ENCODE data around the gene BCL11B. TPM values are rescaled to one million over a fixed set of nuclear protein-coding genes. Genes with fewer than 3 reads are reported as not detected.

Gene BCL11B
- polyA plus RNA-seq, 1 donor: 1.4 TPM

- DNase-seq: no peak
Observed at GRCh38 chr14:99267381-99267780, 4.6 kb downstream of the BCL11B start.

GRCh38 chr14:99266181-99267178 is 5.5 kb downstream of the BCL11B start:
- peak; percentile 84 for DNase-seq

GRCh38 chr14:99265571-99265970 is 6.4 kb downstream of the BCL11B start:
- DNase-seq: no peak

- no peak for DNase-seq
Observed at GRCh38 chr14:99264691-99265450, 7.1 kb downstream of the BCL11B start.

- DNase-seq: no peak
Observed at GRCh38 chr14:99263564-99264330, 8.2 kb downstream of the BCL11B start.

GRCh38 chr14:99262977-99263448 is 9.0 kb downstream of the BCL11B start:
- no peak for DNase-seq

DNA sequence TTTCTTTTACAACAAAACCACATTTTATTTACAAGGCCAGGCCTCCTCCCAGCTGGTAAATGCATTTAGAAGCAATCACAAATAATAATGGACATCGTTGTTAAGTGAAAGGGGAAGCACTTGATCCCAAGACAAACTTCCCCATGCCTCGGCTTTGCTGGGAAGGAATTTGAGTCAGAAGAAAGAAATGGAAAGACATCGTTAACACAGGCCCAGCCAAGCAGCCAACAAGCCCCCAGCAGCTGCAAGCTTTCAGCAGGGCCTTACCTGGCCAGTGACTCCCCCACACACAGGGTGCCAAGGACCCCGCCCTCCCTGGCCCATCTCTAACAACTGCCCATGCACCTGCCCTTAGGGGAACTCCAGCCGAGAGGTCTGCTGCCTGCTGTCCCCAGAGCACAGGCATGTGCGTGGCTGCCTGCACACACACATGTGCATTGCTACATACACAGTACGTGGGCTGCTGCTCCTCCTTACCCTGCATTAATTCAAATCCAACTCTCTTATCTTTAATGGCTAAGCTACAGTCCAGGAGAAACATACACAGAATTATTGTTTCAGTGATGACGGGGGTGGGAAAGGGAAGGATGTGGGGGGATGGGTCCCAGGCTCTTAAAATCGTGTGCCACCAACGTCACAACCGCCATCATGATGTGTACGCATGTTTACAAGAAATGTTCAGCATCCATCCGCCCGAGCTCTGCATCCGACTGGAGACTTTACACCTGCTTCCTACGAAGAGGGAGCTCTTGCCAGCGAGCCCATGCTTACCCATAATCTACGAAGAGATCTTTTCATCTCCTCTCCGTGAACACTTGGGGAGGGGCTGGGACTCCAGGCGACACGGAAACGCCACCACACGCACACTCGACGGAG is 9.8 kb downstream of the BCL11B start:
- DNase-seq: no peak

GRCh38 chr14:99260587-99261551 is 11.1 kb downstream of the BCL11B start:
- DNase-seq: no peak

GRCh38 chr14:99260116-99260515 is 11.9 kb downstream of the BCL11B start:
- no peak for DNase-seq

- DNase-seq: no peak
Observed at GRCh38 chr14:99258876-99259726, 12.9 kb downstream of the BCL11B start.

GRCh38 chr14:99258341-99258861 is 13.6 kb downstream of the BCL11B start:
- no peak for DNase-seq

DNA sequence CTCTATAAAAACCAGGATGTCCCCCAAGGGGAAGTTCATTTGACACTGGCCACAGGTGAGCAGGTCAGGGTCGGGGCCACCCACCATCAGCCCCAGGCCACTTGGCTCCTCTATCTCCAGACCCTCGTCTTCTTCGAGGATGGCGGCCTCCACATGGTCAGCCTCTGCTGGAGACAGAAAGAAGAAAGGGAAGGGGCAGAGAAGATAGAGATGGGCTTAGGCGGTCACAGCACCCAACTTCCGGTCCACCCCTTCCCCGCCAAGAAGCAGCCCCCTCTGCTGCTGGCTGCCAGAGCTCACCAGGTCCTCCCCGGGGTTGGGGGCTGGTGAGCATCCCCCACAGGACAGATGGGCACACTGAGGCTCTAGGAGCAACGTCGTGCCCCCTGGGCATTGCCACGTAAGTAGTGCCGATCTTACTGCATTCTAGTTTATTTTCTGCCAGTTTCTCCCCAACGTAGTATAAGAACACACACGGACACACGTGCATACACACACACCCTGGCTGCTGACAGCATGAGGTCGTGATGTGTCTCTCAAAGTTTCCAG is 14.2 kb downstream of the BCL11B start:
- DNase-seq: no peak

- DNase-seq: no peak
Observed at GRCh38 chr14:99257122-99257672, 14.8 kb downstream of the BCL11B start.

DNA sequence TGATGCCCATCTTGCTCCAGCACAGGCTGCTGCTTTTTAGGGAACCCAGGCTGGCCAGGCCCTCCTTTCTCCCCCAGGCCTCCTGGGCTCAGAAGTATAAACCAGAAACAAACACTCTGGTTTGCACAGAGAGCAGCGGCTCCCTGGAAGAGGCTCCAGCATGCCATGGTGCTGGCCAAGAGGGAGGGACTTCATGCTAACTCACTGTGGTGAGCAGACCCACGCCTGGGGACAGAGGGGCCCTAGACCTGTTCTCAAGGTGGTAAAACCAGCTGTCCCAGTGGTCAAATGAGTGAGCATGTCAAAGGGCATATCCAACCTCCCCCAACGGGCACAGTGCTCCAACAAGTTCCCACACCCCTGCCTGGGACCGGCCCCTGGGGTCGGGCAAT is 15.5 kb downstream of the BCL11B start:
- no peak for DNase-seq

GRCh38 chr14:99255621-99256482 is 16.1 kb downstream of the BCL11B start:
- DNase-seq: no peak

GRCh38 chr14:99254328-99255009 is 17.5 kb downstream of the BCL11B start:
- DNase-seq: no peak

- DNase-seq: no peak
Observed at GRCh38 chr14:99253890-99254289, 18.1 kb downstream of the BCL11B start.

Measured in hindlimb muscle (tissue), 1 donor.